Fibroblast of upper back skin (primary cell): Measurements from ENCODE around the gene FBH1.
"Not testable (repeated sequence)": the region's sequence is repeated elsewhere in the genome, so short reads cannot be mapped to it uniquely, and the experiment has no call there.

Source experiments
- DNase-seq: peaks from one replicate; pipeline ENCODE4 v3.0.0-alpha.2; 2013

The FBH1 gene

GRCh38 chr10:5942474-5942873, 52.4 kb downstream of the FBH1 start:
- DNase-seq: no peak

- no peak for DNase-seq
These were observed 53.5 kb downstream of the FBH1 start for GRCh38 chr10:5943536-5943935.

DNA sequence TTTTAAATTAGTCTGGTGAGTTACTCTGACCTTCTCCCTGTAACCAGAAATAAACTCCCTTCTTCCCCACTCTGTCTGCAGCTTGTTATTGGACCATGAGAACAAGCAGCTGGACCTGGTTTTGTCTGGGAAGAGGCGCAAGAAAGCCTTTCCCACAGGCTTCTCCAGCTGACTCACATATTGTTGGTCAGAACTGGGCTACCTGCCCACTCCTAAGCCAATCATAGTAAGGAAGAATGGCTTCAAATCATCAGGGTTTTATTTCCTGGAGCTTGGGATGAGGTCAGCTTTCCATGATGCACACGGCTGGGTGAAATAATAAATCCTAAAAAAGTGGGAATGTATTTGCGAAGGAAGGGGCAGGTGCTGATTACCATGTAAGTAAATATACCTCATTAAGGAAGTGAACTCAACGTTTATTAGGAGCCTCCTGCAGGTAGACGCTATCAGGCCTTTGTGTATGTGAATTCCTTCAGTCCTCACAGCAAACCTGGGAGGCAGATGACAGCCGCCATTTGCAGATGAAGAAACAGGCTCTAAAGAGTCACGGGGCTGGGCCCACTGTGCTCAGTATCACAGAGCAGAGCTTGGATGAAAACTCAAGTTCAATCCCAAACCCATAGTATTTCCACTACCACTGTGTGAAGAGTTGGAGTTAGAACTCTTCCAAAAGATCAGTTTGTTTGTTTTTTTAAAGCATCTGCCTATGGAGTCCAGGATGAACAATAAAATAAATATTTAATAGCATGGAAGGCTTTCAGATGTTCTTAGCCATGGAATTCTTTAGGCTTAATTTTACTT, 54.5 kb downstream of the FBH1 start:
- peak; percentile 100 for DNase-seq

DNA sequence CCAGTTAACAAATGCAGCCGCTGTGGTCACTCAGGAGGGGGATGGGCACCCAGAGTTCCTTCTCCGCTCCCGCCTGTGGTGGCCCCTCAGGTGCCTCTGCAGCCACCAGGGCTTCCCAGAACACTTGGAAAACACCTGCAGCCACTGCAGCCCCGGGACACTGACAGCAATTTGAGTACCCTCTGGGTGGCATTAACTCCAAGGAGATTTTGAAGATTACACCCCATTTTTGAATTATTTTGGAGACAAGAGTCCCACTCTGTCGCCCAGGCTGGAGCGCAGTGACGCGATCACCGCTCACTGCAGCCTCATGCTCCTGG, 55.1 kb downstream of the FBH1 start:
- DNase-seq: no peak

DNA sequence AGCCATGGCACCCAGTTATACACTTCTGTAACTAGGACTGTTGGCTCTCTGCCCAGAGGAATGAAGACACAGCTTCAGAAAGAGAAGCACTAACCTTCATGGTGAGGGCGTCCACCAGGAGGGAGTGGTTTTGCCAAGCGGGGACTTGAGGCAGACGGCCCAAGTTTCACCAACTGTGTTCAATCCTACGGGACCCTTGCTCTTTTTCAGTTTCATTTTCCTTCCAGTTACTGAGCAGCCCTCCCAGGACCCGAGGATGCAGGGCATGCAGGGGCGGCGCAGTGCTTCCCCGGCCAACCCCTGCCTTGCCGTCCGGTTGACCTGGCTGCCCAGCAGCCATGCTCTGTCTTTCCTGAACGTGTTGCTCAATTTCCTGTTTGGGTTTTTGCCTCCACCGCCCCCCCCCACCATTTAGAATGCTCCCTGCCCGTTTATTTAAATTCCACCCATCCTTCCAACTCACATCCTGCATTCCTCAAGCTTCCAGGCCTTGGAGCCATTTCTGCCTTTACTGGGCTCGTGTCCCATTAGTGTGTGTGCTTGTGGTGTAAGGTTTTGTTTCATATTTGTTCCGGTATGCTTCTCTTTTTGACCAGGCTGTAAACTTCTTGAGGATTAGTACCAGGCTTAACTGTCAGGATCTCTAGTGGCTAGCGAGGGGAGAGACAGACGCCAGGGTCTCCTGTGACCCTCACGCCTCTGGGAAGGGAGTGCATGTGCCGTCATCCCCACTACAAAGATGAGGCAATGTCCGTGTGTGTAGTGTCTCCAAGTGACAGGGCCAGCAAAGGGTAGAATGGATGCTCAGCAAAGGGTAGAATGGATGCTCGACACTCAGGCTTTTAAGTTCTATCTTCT, 55.7 kb downstream of the FBH1 start:
- DNase-seq: peak; percentile 97

- DNase-seq: not testable (repeated sequence)
These were observed 56.4 kb downstream of the FBH1 start for GRCh38 chr10:5946419-5946775.

DNA sequence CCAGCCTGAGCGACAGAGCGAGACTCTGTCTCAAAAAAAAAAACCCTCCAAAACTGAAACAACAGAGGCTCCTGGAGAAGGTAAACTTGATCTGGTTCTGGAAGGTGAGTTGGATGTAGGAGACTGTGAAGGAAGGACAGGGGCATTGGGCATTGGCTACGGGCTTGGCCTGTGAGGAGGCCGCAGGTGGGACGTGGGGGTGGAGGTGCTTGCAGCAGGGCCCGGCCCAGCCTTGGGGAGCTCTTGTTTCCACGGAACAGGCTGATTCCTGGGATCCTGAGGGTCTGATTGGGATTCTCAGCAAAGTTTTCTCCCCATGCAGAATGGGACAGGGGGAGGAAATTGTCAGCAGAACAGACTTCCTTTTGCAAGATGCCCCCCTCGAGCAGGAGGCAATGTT, 56.7 kb downstream of the FBH1 start:
- no peak for DNase-seq

DNA sequence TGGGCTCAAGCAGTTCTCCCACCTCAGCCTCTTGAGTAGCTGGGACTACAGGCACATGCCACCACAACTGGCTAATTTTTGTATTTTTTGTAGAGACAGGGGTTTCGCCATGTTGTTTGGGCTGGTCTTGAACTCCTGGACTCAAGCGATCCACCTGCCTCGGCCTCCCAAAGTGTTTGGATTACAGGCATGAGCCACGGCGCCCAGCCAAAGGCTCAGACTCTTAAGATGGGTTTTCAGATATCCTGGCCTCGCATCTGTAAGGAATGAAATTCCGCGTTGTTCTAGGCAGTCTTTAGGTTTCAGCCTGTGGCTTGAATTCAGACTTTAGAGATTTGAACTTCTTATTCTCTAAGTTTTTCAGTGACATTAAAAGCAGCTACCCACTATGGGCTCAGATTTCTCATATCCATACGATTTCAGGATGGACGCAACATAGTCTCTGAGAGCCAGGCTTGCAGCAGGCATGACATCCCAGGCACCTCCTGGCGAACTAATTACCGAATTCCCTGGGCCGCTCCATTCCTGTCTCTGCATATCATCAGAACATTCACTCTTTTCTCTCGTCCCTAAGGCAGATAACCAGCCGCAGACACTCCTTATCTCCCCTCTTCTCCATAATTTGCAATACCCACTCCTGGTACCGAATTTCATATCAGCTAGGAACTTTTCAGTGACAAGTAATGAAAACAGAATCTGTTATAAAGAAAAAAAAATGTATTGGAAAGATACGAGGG, 57.6 kb downstream of the FBH1 start:
- no peak for DNase-seq

DNA sequence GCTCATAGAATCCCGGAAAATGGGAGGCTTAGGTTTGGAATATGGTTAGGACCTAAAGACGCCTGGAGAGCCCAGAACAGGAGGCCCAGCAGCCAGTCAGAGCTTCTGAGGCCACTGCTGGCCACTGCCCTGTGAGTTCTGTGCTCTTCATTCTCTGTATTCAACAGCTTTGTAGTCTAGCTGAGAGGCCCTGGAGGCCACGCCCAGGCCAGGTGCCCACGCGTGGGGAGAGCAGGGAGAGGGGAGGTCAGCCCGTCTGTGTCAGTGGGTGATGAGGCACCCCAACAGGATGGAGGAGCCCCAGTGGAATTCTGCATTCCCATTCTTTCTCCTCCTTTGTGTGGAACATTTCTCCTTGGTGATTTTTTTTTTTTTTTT, 58.2 kb downstream of the FBH1 start:
- DNase-seq: no peak

DNA sequence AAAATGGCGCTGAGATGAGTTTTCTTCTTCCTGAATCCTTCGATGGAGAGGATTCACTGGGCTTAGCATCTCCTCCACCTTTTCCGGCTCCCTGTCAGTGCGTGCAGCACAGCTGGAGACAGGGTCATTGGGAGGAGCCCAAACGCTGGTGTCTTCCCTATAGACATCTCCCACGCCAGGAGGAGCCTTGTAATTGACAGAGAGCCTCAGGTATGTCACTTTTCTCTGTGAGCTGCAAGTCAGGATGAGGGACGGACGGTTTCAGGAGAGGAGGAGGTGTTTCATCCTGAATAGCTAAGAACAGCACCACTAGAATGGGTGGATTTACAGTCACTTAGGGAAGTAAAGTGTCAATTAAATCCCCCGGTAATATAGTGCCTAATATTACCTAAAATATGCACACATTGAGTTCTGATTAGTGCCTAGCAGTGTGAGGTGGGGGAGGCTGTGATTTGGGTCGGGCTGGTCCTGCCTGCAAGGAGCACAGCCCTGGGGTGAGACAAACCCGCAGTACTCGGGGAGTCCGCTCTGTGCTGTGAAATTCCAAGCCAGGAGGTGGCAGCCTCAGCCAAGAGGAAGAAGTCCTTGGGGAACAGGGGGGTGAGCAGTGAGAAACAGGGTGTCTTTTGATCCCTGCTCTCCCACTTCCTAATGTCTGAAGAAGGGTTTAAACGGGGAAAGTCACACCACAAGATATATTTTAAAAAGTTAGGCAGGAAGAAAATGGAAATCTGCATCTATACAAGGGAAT, 59.1 kb downstream of the FBH1 start:
- peak; percentile 71 for DNase-seq

GRCh38 chr10:5951167-5951711, 61.2 kb downstream of the FBH1 start:
- peak; percentile 15 for DNase-seq

DNA sequence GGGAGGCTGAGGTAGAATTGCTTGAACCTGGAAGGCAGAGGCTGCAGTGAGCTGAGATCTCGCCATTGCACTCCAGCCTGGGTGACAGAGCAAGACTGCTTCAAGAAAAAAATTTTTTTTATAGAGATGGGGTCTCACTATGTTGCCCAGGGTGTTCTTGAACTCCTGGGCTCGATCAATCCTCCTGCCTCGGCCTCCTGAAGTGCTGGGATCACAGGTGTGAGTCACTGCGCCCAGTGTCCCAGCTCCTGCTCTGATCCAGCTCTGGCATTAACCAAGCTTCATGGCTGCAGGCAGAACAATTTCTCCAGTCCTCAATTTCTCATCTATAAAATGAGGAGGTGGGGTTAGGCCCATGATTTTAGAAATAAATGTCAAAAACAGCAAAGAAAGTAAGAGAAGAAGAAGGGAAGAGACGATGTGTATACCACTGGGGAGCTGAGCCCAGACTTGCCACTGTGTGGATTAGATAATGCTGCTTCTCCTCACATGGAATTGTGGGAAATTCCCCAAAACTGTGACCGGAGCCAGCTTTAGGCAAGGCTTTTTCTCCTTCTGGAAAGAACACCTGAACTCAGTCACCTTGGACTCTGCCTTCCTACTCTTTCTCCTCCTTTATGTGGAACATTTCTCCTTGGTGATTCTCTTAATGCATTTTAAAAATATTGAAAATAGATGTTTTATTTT, 61.8 kb downstream of the FBH1 start:
- DNase-seq: no peak

- DNase-seq: no peak
These were observed 62.8 kb downstream of the FBH1 start for GRCh38 chr10:5952731-5953385.

DNA sequence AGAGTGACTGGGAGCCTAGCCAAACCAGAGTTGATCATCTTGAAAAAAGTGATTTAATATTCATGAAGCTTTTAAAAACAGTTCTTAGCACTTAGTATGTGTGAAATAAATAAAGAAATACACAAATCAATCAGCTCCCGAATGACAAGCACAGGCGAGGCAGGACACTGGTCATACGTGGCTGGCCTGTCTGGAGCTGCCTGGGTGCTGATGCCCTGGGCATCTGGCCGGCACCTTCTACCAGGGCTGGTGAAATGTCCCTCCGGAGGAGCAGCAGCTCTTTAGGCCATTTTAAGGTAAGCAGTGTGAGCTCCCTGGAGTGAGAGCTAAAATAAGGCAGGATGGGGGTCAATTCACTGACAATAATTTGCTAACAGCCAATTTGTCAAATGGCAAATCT, 63.6 kb downstream of the FBH1 start:
- no peak for DNase-seq

DNA sequence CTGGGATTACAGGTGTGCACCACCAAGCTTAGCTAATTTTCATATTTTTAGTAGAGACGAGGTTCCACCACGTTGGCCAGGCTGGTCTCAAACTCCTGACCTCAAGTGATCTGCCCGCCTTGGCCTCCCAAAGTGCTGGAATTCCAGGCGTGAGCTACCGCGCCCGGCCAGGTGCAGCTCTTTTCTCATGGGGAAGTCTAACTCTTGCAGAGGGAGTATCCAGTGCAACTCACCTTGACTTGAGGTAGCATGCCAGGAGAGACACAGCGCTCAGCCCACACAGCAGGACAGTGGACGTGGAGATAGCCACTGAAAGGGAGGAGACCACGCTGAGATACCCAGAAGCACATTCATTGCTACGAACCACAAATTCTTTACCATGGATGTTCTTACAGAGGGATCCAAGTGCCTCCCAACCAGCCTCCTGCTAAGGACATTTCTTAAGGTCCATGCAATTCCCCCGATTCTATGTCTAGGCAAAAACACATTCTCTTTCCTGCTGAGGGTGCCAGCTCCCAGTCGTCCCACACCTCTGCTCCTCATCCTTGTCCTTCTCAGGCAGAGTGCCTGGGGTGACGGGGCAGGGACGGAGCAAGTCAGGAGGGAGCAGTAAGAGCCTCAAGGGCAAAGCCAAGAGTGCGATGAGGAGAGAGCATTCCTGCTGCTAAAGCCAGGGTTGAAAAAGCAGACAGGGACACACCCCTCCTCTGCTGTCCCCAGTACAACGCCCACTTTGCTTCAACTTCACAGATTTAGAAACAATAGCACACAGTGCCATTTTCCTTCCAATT, 66.3 kb downstream of the FBH1 start:
- DNase-seq: no peak

GRCh38 chr10:5958077-5958476, 68.0 kb downstream of the FBH1 start:
- peak; percentile 61 for DNase-seq

DNA sequence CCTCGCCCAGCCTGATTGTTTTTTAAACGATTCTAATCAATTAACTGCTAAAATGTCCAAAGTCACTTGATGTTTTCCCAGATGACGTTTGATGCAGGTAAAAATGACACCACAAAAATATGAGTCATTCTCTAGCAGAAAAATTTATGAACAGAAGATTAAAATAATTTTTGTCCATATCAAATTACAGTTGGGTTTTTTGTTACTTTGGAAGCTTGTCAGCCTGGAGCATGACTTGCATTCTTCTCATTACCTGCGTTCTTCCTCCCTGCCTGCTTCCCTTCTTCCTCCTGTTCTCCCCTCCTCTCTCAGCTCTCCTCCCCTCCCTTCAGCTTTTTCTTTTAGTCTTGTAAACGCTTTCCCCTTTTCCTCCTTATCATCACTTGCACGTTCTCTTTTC, 68.6 kb downstream of the FBH1 start:
- no peak for DNase-seq

GRCh38 chr10:5959142-5959541, 69.1 kb downstream of the FBH1 start:
- no peak for DNase-seq

DNA sequence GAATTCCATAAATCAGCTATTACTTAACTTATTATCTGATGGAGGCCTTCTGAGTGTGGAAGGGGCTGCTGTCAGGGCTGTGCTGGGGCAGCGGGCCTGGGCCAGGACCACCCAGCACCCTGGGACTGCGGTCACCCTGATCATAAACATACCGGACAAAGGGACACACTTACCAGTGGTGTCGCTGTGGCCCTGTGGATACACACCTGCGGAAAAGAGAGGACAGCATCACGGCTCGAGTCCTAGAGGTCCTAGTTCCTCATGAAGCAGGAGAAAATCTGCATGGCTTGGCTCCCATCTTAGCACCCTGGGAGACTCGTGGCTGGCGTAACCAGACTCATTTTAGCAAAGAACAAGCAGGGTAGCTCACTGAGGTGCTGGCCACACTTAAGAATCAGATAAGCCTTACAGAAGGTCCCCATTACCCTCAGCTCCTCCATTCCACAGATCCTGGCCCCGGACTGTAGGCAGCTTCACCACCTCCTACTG, 69.6 kb downstream of the FBH1 start:
- DNase-seq: no peak
